ENCODE data around the gene SBF2. TPM values are rescaled to one million over a fixed set of nuclear protein-coding genes. Genes with fewer than 3 reads are reported as not detected.

The SBF2 gene
- total RNA-seq, 1 experiment from 2014 or later: 30.2 TPM

- Histone ChIP-seq H4K91ac (ENCODE audit: insufficient read length, low read depth, low read length) (no peak overlapping the region), H3K4me1 (ENCODE audit: insufficient read depth, low read length) (peaks cover 1% of the 10 kb centered on the region; the same call in 1 of the 2 replicates), H2AK5ac (ENCODE audit: insufficient read length, low read length) (no peak overlapping the region), H2BK20ac (ENCODE audit: low read depth, low read length, poor library complexity, severe bottlenecking) (no peak overlapping the region), H2BK120ac (ENCODE audit: low read depth, low read length, poor library complexity, severe bottlenecking) (no peak overlapping the region), H3K4me2 (ENCODE audit: insufficient read depth, insufficient read length, low read length) (no peak overlapping the region), H3K27me3 (ENCODE audit: insufficient read depth, low read length) (no peaks in the 10 kb centered on the region), H3K23ac (ENCODE audit: insufficient read length, low read depth, low read length) (no peak overlapping the region), H3K18ac (ENCODE audit: insufficient read length, low read depth, low read length) (no peak overlapping the region), H3K4ac (ENCODE audit: low read depth, low read length) (no peak overlapping the region), H2BK15ac (ENCODE audit: low read depth, low read length) (no peak overlapping the region), H3K9me3 (ENCODE audit: control insufficient read depth, low read depth, low read length) (no peaks in the 10 kb centered on the region), H3K9ac (ENCODE audit: extremely low read depth, insufficient read length, low read length) (no peak overlapping the region), H3K14ac (ENCODE audit: insufficient read depth, low read length) (no peak overlapping the region), H3K79me1 (ENCODE audit: insufficient read depth, low read depth, low read length, poor library complexity, severe bottlenecking) (no peaks in the 10 kb centered on the region), H3K79me2 (ENCODE audit: insufficient read depth, low read length) (no peaks in the 10 kb centered on the region), H2BK5ac (ENCODE audit: insufficient read length, low read length) (no peak overlapping the region), H4K5ac (ENCODE audit: insufficient read length, low read depth, low read length) (no peak overlapping the region), H2AFZ (ENCODE audit: low read length) (no peak overlapping the region), H3K56ac (ENCODE audit: insufficient read length, low read depth, low read length) (no peak overlapping the region), H3K27ac (ENCODE audit: insufficient read length, low read depth, low read length) (no peak overlapping the region), H4K20me1 (ENCODE audit: control insufficient read depth, insufficient read depth, insufficient read length) (no peaks in the 10 kb centered on the region), H4K8ac (replicated peaks; ENCODE audit: insufficient read length, low read depth, low read length) (no peak overlapping the region), H3K23me2 (ENCODE audit: insufficient read length, low read depth, low read length, poor library complexity, severe bottlenecking) (no peaks in the 10 kb centered on the region), H3T11ph (ENCODE audit: low read length) (no peak overlapping the region), H2BK12ac (ENCODE audit: insufficient read length, low read depth, low read length) (no peak overlapping the region)
- H3K4me1 Mint-ChIP-seq: peaks cover 11 to 12% of the 10 kb centered on the region in 2 experiments
- no peak overlapping the region for H3K4me3 Mint-ChIP-seq
- no peak for DNase-seq
- WGBS (ENCODE audit: extremely low coverage, insufficient read length, low lambda C conversion rate): no CpG with 5 or more reads among the region's 2 CpGs
- no peaks in the 10 kb centered on the region for H3K9me3 Mint-ChIP-seq
- no peak overlapping the region for H3K27ac Mint-ChIP-seq
- H3K36me3 Mint-ChIP-seq (ENCODE audit: insufficient read depth in 1 of 3, low read depth in 3 of 3): peaks cover 1 to 6% (median 3%) of the 10 kb centered on the region in 3 experiments; a peak in 3 of 7 replicates
- TF ChIP-seq CTCF (conservative IDR thresholded peaks at IDR 0.05): no peak
- no peaks in the 10 kb centered on the region for H3K27me3 Mint-ChIP-seq (ENCODE audit: low read depth)
Observed at GRCh38 chr11:9969068-9969467, 325.0 kb downstream of the SBF2 start.

Data from H9 (cell line).